IPS DF 4.7 (cell line): ENCODE measurements around the gene SRSF3.
"Not testable (repeated sequence)": the region's sequence is repeated elsewhere in the genome, so short reads cannot be mapped to it uniquely, and the experiment has no call there.

Experiments
- DNase-seq: peaks from one replicate; pipeline ENCODE4 v3.0.0-alpha.2; 2013; ENCODE audit warnings: low spot score; ENCODE audit errors: extremely low read depth

Gene SRSF3

GRCh38 chr6:36643977-36644376, 49.8 kb downstream of the SRSF3 start:
- no peak for DNase-seq

GRCh38 chr6:36649086-36649485, 54.9 kb downstream of the SRSF3 start:
- DNase-seq, result no peak

GRCh38 chr6:36649701-36650484, 55.7 kb downstream of the SRSF3 start:
- no peak for DNase-seq

- no peak for DNase-seq
Measured at GRCh38 chr6:36650848-36651478, 56.8 kb downstream of the SRSF3 start.

GRCh38 chr6:36651659-36652379, 57.7 kb downstream of the SRSF3 start:
- DNase-seq, result no peak

- not testable (repeated sequence) for DNase-seq
Measured at GRCh38 chr6:36654469-36654868, 60.3 kb downstream of the SRSF3 start.
